Measurements from ENCODE around the gene MFSD6L. TPM values are rescaled to one million over a fixed set of nuclear protein-coding genes. Genes with fewer than 3 reads are reported as not detected.

The MFSD6L gene
- polyA plus RNA-seq, 3 donors, result 0.08 to 0.37 TPM; not detected in 1

- H3K9ac ChIP-seq (ENCODE audit: insufficient read depth, low read length, poor library complexity, severe bottlenecking), result no peak overlapping the region
- no peak for DNase-seq
- H4K20me1 ChIP-seq (ENCODE audit: insufficient read depth, low read length), result no peaks in the 10 kb centered on the region
- peaks cover 0 to 9% (median 4%) of the 10 kb centered on the region in 7 donors for H3K9me3 Mint-ChIP-seq
- no peaks in the 10 kb centered on the region for H3K27me3 ChIP-seq (ENCODE audit: control insufficient read depth in 2 of 2, insufficient read depth in 2 of 2, low read length in 2 of 2)
- TF ChIP-seq, protein P1, sequence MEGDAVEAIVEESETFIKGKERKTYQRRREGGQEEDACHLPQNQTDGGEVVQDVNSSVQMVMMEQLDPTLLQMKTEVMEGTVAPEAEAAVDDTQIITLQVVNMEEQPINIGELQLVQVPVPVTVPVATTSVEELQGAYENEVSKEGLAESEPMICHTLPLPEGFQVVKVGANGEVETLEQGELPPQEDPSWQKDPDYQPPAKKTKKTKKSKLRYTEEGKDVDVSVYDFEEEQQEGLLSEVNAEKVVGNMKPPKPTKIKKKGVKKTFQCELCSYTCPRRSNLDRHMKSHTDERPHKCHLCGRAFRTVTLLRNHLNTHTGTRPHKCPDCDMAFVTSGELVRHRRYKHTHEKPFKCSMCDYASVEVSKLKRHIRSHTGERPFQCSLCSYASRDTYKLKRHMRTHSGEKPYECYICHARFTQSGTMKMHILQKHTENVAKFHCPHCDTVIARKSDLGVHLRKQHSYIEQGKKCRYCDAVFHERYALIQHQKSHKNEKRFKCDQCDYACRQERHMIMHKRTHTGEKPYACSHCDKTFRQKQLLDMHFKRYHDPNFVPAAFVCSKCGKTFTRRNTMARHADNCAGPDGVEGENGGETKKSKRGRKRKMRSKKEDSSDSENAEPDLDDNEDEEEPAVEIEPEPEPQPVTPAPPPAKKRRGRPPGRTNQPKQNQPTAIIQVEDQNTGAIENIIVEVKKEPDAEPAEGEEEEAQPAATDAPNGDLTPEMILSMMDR (IDR thresholded peaks at IDR 0.05), result no peak
- H3K4me3 ChIP-seq (replicated peaks in 1 of 3; ENCODE audit: low read depth in 2 of 3, low read length in 3 of 3), result no peak overlapping the region
- H2AFZ ChIP-seq (ENCODE audit: insufficient read depth, low read depth, low read length, poor library complexity, severe bottlenecking), result no peak overlapping the region
- H3K27ac Mint-ChIP-seq, result peak overlapping the region in 1 of 7 donors; percentile 70
- peaks cover 39 to 43% of the 10 kb centered on the region in 2 donors for H3K36me3 Mint-ChIP-seq
- intact Hi-C loops (cut with micrococcal nuclease), result no loop called here
- H3K79me2 ChIP-seq (ENCODE audit: insufficient read depth, low read length), result no peaks in the 10 kb centered on the region
- H3K4me3 Mint-ChIP-seq, result no peak overlapping the region
- WGBS (ENCODE audit: insufficient coverage), result 96% methylated on average over 19 of the region's 20 CpGs
- no peaks in the 10 kb centered on the region for H3K4me1 ChIP-seq (ENCODE audit: control insufficient read depth in 1 of 2, insufficient read depth in 2 of 2, low read length in 2 of 2)
- peaks cover 17 to 70% of the 10 kb centered on the region in 2 donors for H3K36me3 ChIP-seq (replicated peaks in 1 of 2; ENCODE audit: control insufficient read depth in 1 of 2, insufficient read depth in 2 of 2, low read length in 2 of 2)
- no peak overlapping the region for H3K27ac ChIP-seq (ENCODE audit: low read depth in 1 of 2, low read length in 2 of 2)
- no peak overlapping the region for H3K4me2 ChIP-seq (replicated peaks; ENCODE audit: extremely low read depth, low read length, poor library complexity, severe bottlenecking)
- no peaks in the 10 kb centered on the region for H3K9me3 ChIP-seq (replicated peaks in 1 of 2; ENCODE audit: control insufficient read depth in 1 of 2, insufficient read depth in 1 of 2, low read length in 2 of 2)
- H3K4me1 Mint-ChIP-seq, result no peaks in the 10 kb centered on the region
- H3K27me3 Mint-ChIP-seq (ENCODE audit: low read depth in 3 of 3), result no peaks in the 10 kb centered on the region
These were observed 29.3 kb upstream of the MFSD6L start for GRCh38 chr17:8828517-8828875.

DNA sequence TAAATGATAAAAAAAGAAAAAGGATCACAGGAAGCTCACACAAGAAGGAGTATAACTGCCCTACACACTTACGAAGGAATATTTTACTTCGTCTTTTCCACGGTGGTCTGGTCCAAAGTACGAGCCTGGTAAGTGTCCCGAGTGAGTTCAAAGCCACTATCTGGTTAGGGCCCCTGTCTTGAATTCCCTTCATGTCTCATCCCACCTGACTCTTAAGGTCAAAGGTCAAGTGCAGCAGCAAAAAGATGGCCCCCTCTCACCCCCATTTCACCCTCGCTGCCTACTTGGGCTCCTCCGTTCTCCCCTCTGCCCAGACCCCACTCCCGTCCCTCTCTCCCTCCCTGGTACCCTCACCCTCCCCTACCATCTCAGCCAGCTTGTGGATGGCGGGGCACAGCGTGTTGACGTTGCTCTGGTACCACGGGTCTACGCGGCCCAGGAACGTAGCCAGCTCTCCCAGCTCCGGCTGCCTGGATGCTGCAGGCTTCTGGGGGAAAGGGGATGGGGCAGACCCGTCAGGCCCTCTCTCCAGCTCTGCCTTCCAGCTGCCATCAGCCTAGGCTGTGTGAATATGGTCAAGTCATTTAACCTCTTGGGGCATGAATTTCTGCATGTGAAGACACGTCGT lies 27.8 kb upstream of the MFSD6L start:
- Histone ChIP-seq H3K79me2 (ENCODE audit: insufficient read depth, low read length) (no peaks in the 10 kb centered on the region), H3K9ac (ENCODE audit: insufficient read depth, low read length, poor library complexity, severe bottlenecking) (no peak overlapping the region), H3K4me2 (replicated peaks; ENCODE audit: extremely low read depth, low read length, poor library complexity, severe bottlenecking) (no peak overlapping the region), H2AFZ (ENCODE audit: insufficient read depth, low read depth, low read length, poor library complexity, severe bottlenecking) (no peak overlapping the region), H4K20me1 (ENCODE audit: insufficient read depth, low read length) (no peaks in the 10 kb centered on the region), H3K4me3 (replicated peaks in 1 of 3; ENCODE audit: low read depth in 2 of 3, low read length in 3 of 3) (no peak overlapping the region), H3K36me3 (replicated peaks in 1 of 2; ENCODE audit: control insufficient read depth in 1 of 2, insufficient read depth in 2 of 2, low read length in 2 of 2) (peaks cover 26 to 76% of the 10 kb centered on the region in 2 donors), H3K27ac (ENCODE audit: low read depth in 1 of 2, low read length in 2 of 2) (no peak overlapping the region), H3K9me3 (replicated peaks in 1 of 2; ENCODE audit: control insufficient read depth in 1 of 2, insufficient read depth in 1 of 2, low read length in 2 of 2) (no peaks in the 10 kb centered on the region), H3K4me1 (ENCODE audit: control insufficient read depth in 1 of 2, insufficient read depth in 2 of 2, low read length in 2 of 2) (no peaks in the 10 kb centered on the region), H3K27me3 (ENCODE audit: control insufficient read depth in 2 of 2, insufficient read depth in 2 of 2, low read length in 2 of 2) (no peaks in the 10 kb centered on the region)
- TF ChIP-seq, protein P1 (IDR thresholded peaks at IDR 0.05), result no peak
- Mint-ChIP-seq H3K27ac (peak overlapping the region in 1 of 7 donors; percentile 4), H3K4me3 (no peak overlapping the region), H3K4me1 (no peaks in the 10 kb centered on the region), H3K36me3 (peaks cover 48 to 53% of the 10 kb centered on the region in 2 donors), H3K27me3 (ENCODE audit: low read depth in 3 of 3) (no peaks in the 10 kb centered on the region), H3K9me3 (peaks cover 0 to 9% (median 4%) of the 10 kb centered on the region in 7 donors)
- no peak for DNase-seq
- intact Hi-C loops (cut with micrococcal nuclease), result no loop called here
- WGBS (ENCODE audit: insufficient coverage), result 96% methylated on average over 19 of the region's 19 CpGs
